Measurements from ENCODE around the gene EXOC6B.

EXOC6B gene

DNA sequence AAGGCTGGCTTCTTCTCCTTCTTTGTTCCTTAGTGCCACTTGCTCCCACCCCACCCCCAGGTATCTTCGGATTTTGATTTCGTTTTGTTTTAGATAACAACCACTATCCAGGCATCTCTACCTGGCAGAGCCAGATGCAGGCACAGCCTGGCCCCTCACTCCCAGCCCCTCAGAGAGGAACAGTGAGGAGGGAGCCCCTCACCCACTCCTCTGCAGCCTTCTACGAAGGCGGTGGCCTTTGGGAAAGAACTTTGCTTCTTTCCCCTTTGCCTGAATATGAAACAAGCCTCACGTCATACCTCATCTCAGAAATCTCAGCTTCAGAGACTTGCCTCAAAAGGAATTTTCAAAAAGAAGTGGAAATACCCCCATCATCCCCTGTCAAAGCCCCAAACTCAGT, 671.9 kb downstream of the EXOC6B start:
- no peak for DNase-seq

- DNase-seq, result no peak
These were observed 672.6 kb downstream of the EXOC6B start for GRCh38 chr2:72153026-72153791.

DNA sequence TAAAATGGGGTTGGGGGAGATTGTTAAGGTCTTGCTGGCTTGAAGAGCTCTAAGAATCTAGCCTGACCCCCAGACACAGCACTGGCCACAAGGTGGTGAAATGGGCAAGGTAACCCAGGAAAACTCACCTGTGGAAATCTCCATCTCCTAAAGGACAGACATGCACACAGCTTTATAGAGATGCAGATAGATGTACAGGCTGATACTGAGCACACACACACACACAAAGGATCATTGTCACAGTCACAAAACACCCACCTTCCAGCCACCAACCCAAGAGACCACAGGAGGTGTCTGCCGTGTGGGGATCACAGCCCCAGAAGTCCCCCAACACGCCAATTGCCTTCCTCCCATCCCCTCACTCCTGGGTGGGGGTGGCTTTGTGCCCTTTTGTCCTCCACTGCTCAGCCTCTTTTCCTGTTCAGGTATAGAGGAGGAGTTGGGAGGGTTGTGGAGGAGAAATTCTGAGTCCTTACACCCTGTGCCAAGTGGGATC, 674.9 kb downstream of the EXOC6B start:
- no peak for DNase-seq

DNA sequence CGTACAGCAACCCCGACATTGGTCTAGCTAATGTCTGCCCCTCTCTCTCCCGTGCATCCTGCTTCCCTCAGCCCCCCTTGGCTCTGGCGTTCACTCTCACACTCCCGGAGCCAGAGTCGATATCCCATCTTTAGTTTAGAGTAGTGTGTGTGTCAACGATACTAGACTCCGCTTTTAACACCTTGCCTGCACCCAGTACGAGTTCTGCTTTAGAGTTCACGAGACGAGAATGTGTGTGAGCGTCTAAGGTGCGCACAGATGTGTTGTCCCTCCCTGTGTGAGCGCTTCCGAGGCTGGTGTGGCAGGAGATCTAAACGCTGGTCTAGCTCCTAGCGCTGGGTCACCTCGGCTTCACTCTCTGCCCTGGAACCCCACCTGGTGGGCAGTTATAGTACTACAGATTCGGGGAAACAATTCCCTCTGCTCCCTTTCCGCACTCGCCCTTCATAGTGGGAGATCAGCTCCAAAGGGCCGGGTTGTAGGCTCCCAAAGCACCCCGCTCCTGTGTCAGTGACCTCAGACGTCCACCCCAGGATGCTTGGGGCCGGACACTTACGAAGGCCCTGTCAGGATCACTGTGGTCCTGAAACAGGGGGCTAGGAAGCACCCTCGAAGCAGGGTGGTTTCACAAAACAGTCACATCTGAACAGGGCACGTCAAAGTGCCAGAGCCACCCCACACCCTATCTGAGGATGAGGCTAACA, 675.5 kb downstream of the EXOC6B start:
- DNase-seq, result peak; percentile 66

DNA sequence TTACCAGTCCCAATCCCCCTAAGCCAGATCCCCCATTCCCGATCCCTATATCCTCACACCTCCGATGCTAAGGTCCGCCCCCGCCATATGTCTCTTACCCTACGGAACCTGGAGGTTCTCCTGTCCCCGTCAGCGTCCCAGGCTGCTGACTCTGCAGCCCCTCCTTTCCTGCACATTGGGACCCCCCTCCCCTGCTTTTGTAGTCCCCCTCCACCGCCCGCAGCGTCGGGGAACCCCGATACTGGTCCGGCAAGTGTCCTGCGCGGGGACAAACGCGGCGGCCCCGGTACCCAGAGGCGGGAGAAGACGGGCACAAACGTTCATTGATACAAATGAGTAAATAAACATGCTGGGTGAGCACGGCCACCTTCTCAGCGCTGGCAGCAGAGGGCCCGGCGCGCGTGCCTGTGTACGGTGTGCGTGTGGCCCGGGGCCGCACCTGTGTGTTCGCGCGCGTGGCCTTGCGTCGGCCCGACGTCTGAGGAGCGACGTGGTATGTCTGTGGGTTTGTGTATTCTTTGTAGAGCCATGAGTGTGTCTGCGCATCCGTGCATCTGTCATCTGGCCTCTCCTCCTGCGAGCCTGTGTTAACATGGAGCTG, 676.2 kb downstream of the EXOC6B start:
- DNase-seq, result no peak

DNA sequence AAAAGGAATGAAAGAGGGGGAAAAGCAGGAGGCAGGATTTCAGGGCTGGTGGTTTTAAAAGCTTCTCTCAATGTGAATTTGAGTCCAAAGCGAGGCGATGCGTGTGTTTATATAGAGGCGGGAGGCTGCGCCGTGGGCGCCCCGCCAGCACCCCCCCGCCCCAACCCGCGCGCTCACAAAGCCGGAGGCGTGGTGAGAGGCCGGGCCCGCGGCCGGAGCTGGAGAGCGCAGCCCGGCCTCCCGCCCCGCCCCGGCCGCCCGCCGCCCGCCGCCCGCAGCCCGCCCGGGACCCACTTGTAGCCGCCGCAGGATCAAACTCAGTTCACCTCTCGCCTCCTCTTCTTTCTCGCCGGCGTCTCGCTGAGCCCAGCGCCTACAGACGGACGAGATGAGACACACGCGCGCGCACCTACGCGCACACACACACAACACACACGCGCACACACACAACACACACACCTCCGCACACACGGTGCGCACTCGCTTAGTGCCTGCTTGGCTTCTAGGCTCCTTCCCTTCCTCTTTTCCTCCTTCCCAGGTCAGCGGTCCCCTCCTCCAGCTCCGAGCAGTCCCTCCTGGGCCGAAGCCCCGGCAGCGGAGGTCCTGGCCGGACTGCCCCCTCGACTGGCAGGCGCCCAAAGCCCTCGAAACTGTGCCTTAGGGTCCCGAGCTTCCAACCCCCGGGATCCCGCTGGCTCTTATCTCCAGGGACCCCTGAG, 676.8 kb downstream of the EXOC6B start:
- peak; percentile 36 for DNase-seq

GRCh38 chr2:72148003-72148836, 677.6 kb downstream of the EXOC6B start:
- DNase-seq, result no peak

DNA sequence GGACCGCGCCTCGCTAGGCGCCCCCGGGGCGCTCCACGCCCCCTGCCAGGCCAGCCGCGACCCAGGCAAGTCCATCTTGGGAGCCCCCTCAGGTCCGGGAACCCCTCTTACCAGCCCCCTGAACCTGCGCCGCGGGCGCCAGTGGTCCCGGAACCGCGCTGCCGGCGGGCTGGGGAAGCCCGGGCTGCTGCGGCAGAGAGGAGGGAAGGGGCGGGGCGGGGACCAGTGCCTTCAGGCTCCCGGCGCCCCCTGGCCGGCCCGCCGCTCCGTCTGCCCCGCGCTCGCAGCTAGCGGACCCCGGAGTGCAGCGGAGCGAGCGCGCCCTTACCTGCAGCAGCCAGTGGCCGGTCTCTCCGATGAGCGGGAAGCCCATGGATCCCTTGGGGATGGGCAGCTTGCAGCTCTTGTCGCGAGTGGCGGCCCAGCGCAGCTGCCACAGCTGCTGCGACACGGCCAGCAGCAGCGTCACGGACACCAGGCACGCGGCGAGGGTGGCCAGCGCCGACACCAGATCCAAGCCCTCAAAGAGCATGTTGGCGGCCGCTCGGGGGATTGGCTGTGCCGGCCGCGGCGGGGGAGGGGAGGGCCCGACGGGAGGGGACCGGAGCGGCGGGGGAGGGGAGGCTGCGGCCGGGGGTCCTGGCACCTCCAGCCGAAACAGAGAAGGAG, 678.4 kb downstream of the EXOC6B start, which contains the start of gene CYP26B1:
CYP26B1 (minus strand) TSS at position 560 of the 669 bp plus-strand sequence; CDS start at position 532, 28 bp downstream.
- DNase-seq, result no peak

- DNase-seq, result no peak
These were observed 679.2 kb downstream of the EXOC6B start for GRCh38 chr2:72146347-72147302.

DNA sequence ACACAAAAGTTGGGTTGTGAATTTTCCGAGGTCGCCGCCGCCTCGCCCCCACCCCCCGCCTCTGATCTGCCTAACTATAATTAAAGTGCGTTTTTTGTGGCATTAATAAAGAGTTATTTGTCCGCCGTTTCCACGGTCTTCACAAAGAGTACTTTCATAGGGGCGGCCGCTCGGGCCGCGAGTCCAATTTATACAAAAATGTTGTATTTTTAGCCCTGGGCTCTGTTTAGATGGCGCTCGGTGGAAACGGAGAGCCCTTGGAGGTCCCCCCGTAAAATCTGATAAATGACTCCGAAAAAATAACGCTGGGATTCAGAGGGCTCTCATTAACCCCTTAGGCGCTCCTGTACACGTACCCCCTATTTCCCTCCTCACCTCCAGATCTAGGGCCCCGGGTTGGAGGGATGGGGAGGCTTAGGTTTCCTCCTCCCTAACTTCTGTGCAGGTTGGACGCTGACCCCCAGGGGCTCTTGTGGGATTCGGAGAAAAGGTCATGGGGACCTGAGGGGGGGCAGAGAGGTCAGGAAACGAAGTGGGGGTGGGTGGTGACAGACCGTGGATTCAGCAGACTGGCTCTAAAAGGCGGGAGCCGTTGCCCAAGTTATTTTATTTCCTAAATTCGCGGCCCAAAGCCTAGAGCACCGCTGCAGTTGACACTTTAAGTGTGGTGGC, 680.0 kb downstream of the EXOC6B start:
- no peak for DNase-seq

DNA sequence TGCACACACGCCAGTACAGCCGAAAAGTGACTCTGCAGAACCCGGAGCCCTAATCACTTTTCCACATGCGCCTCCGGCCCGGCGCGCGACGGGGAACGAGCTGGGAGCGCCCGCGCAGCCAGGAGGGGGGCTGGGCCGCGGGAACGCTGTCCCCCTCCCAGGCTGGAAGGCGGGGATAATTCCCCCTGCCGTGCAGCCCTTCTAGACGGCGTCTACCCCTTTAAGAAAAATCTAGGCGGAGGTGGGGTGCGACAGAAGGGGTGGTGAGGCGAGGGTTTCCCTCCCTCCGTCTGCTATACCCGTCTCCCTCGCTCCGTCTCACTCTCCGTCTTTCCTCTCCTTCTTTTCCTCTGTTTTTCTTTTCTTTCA, 680.6 kb downstream of the EXOC6B start:
- no peak for DNase-seq

GRCh38 chr2:72144632-72145288, 681.1 kb downstream of the EXOC6B start:
- DNase-seq, result peak; percentile 59

DNA sequence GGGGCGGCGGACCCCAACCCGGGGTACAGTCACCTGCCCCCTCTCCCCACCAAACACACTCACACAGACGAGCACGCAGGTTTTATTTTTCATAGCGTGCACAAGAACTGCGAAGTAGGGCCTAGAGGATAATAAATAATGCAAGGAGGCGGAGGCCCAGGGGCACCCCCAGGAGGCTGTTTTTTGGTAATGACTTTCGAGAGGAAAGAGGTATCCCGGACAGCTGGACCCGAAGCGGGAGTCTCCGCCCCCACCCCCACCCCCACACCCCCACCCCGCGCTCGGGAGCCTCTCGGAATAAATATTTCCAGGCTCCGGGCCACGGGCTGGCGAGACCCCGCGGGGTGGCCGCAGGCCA, 681.6 kb downstream of the EXOC6B start:
- no peak for DNase-seq

DNA sequence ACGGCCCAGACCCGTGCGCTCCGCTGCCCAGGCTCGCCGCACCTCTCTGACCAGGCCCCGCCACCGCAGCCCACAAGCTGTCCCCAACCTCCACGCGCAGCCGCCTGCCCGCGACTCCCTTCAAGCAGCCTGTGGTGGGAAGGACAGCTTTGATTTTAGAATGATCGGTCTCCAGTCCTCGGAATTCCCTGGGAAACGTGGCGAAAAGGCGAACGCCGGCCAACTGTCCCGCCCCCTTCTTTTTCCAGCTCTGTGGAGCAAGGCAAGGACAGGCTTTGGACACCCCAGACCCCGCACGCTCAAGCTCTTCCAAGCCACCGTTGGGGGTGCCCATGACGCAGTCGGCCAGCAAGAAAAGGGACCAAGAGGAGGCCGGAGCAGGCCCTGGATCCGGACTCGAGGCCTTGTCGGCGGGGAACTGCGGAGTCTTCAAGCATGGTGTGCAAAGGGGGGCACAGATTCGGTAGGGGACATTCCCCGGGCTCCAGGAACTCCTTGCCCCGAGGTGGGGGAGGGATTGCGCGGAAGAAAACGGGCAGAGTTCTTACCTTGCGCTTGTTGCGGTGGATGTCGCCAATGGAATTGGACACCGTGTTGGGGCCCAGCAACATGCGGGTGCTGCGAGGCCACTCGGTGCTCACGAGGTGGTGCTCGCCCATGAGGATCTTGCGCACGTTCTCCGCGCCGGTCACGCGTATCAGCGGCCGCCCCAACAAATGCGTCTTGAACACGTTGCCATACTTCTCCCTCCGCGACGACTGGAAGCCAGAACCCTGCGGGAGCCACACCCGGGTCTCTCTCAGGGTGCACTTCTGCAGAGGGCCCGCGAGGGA, 682.2 kb downstream of the EXOC6B start:
- DNase-seq, result no peak

DNA sequence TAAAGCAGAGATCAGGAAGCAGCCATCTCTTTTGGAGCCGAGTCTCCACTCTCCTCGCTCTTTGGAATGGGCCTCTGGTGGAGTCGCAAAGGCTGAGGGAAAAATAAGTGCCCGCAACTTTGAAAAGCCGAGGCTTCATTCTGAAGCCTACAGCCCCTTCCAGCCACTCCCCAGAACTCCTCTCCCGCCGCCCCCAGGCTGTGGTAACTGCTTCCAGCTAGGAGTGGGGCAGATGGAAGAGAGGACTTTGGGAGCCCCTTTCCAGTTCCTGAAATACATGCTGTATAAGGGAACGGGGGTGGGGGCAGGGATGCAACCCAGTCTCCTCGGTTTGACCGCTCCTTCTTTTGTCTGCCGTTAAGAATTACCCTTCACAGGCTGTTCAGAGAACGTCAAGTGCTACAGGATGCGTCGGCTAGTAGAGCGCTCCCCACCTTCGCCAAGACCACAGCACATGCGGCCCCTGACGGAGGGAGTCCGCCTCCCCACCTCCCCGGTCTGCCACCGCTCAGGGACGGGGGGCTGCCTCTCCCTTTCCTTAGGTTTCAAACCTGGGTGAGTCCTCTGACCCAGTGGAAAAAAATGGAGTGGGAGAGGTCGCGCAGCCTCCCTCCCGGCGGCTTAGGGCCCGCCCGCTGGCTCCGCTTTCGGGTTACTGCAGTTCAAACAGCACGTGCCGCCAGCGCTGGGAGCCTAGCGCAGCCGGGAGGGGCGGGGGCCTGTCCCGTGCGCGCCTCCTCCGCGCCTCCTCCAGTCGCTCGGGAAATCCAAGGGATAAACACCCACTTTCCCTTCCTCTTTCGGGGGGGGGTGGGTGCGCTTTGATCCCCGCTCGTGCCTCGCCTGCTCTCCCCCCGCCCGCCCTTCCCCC, 683.0 kb downstream of the EXOC6B start:
- DNase-seq, result no peak

DNA sequence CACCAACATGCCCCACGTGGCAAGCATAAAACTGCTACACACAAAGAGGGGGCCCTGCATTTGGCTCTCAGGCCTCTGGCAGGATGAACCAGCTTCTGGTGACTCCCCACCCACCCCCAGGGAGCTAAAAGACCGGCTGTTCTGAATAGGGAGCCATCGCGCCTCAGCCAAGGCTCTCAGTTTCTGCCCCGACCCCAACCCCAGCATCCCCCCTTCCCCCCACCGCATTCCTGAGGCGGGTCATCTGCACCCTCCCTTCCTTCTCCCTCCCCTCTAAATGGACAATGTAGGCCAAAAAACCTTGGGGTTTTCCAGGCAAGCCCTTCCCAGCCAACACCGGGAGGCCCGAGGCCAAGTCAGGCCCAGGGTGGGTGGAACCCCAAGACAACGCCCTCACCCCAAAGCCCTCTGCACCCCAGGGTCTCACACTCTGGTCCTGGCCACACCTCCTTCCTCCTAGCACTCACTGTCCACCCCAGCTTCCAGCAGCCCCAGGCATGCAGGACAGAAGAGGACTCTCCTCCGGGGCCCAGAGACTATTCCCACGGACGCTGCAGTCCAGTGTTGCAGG, 683.9 kb downstream of the EXOC6B start:
- DNase-seq, result no peak

GRCh38 chr2:72141032-72141645, 684.7 kb downstream of the EXOC6B start:
- no peak for DNase-seq
